Vagina (tissue), 2 donors: ENCODE data around the gene CCR5. TPM values are rescaled to one million over a fixed set of nuclear protein-coding genes. Genes with fewer than 3 reads are reported as not detected.

Experiments
- DNase-seq, 2 donors: peaks; one replicate each; pipeline ENCODE4 v3.0.0-alpha.2; 2017; ENCODE audit errors: extremely low spot score in 2 of 2
- H3K27ac ChIP-seq: fragments of 200-600 bp; sonication (generic); one replicate; pipeline ENCODE4 v1.5.1; 2019
- H3K27me3 ChIP-seq: fragments of 200-600 bp; sonication (generic); one replicate; pipeline ENCODE4 v1.5.1; 2019
- H3K36me3 ChIP-seq, 2 donors: fragments of 200-600 bp; sonication (generic); one replicate each; pipeline ENCODE4 v1.5.1; 2017 to 2019
- H3K4me1 ChIP-seq: fragments of 200-600 bp; sonication (generic); one replicate; pipeline ENCODE4 v1.5.1; 2019
- H3K4me3 ChIP-seq, 2 donors: fragments of 200-600 bp; sonication (generic); 1 replicate in 1 of 2; 2 replicates in 1 of 2; pipeline ENCODE4 v1.5.1; 2016 to 2019
- H3K9me3 ChIP-seq: fragments of 200-600 bp; sonication (generic); one replicate; pipeline ENCODE4 v1.5.1; 2019
- CTCF ChIP-seq, 3 experiments: fragments of 450-650 bp in 2 of 3; fragments of 200-600 bp in 1 of 3; sonication (generic) in 1 of 3; IDR thresholded peaks; one replicate each; pipeline ENCODE4 v1.5.1; 2017 to 2019; ENCODE audit warnings: antibody characterized with exemption in 3 of 3, mild to moderate bottlenecking in 2 of 3, moderate library complexity in 2 of 3
- POLR2A ChIP-seq, 2 donors: fragments of 450-650 bp; IDR thresholded peaks; one replicate each; pipeline ENCODE4 v1.6.1; 2017; ENCODE audit warnings: antibody characterized with exemption in 2 of 2, mild to moderate bottlenecking in 2 of 2, moderate library complexity in 2 of 2
- POLR2AphosphoS5 ChIP-seq, 2 donors: sonication (generic); formaldehyde crosslinking; IDR thresholded peaks; one replicate each; pipeline ENCODE4 v1.9.0; 2017; ENCODE audit warnings: antibody characterized with exemption in 2 of 2, mild to moderate bottlenecking in 2 of 2, low read depth in 1 of 2; ENCODE audit not compliant: insufficient read depth in 1 of 2
- intact Hi-C: fragments of 100-400 bp; cut with DNase I; formaldehyde crosslinking; loops from one replicate; pipeline ENCODE4 v1.15.1; 2023
- total RNA-seq: library from RNA; depleted of rRNA; stranded (reverse); fragments of >200 nt; gene quantifications from one replicate; pipeline ENCODE4 v1.2.3, GENCODE V29; 2016

Gene CCR5
- total RNA-seq, 1 donor from 2014 or later, result 3.9 TPM

- no peaks in the 10 kb centered on the region for H3K4me1 ChIP-seq
- H3K36me3 ChIP-seq, result no peaks in the 10 kb centered on the region
- H3K4me3 ChIP-seq, result no peak overlapping the region
- intact Hi-C loops, result no loop called here
- TF ChIP-seq POLR2A (IDR thresholded peaks at IDR 0.05) (no peak), POLR2AphosphoS5 (IDR thresholded peaks at IDR 0.05; ENCODE audit: insufficient read depth in 1 of 2, low read depth in 1 of 2) (no peak), CTCF (IDR thresholded peaks at IDR 0.05) (no peak)
- no peaks in the 10 kb centered on the region for H3K9me3 ChIP-seq
- DNase-seq, result no peak
- H3K27me3 ChIP-seq, result no peaks in the 10 kb centered on the region
- H3K27ac ChIP-seq, result peak overlapping the region; percentile 19
Measured at GRCh38 chr3:46369675-46370132, 1.0 kb upstream of the CCR5 start.

- no peak for TF ChIP-seq CTCF (IDR thresholded peaks at IDR 0.05)
- TF ChIP-seq POLR2AphosphoS5 (IDR thresholded peaks at IDR 0.05; ENCODE audit: insufficient read depth in 1 of 2, low read depth in 1 of 2), result no peak
- TF ChIP-seq POLR2A (IDR thresholded peaks at IDR 0.05), result no peak
- Histone ChIP-seq H3K27me3 (no peaks in the 10 kb centered on the region), H3K4me3 (peak overlapping the region in 1 of 2 donors; percentile 8), H3K9me3 (no peaks in the 10 kb centered on the region), H3K27ac (no peak overlapping the region), H3K4me1 (no peaks in the 10 kb centered on the region), H3K36me3 (no peaks in the 10 kb centered on the region)
- no peak for DNase-seq
- intact Hi-C loops, result no loop called here
Measured at GRCh38 chr3:46371519-46372340, 984 bp downstream of the CCR5 start.

GRCh38 chr3:46372492-46373359 is 2.0 kb downstream of the CCR5 start:
- Histone ChIP-seq H3K4me1 (no peaks in the 10 kb centered on the region), H3K27ac (no peak overlapping the region), H3K4me3 (peak overlapping the region in 1 of 2 donors; percentile 8), H3K27me3 (no peaks in the 10 kb centered on the region), H3K36me3 (no peaks in the 10 kb centered on the region), H3K9me3 (no peaks in the 10 kb centered on the region)
- peak in 2 of 3 experiments; percentile 20 to 45 for TF ChIP-seq CTCF (IDR thresholded peaks at IDR 0.05)
- no peak for TF ChIP-seq POLR2AphosphoS5 (IDR thresholded peaks at IDR 0.05; ENCODE audit: insufficient read depth in 1 of 2, low read depth in 1 of 2)
- intact Hi-C loops, result no loop called here
- no peak for DNase-seq

- no peaks in the 10 kb centered on the region for H3K4me1 ChIP-seq
- H3K36me3 ChIP-seq, result no peaks in the 10 kb centered on the region
- intact Hi-C loops, result no loop called here
- no peak overlapping the region for H3K27ac ChIP-seq
- no peak for DNase-seq
- no peak for TF ChIP-seq POLR2AphosphoS5 (IDR thresholded peaks at IDR 0.05; ENCODE audit: insufficient read depth in 1 of 2, low read depth in 1 of 2)
- no peak for TF ChIP-seq CTCF (IDR thresholded peaks at IDR 0.05)
- no peak for TF ChIP-seq POLR2A (IDR thresholded peaks at IDR 0.05)
- no peaks in the 10 kb centered on the region for H3K9me3 ChIP-seq
- no peak overlapping the region for H3K4me3 ChIP-seq
- H3K27me3 ChIP-seq, result no peaks in the 10 kb centered on the region
Measured at GRCh38 chr3:46374755-46375154, 4.0 kb downstream of the CCR5 start.
